RWPE2 (cell line): Measurements from ENCODE around the gene GBF1.

Source experiments
- ATAC-seq: fragments of 200-7000 bp; cut with Tn5 transposase; 3 replicates; pipeline ENCODE4 v1.9.1; 2021; ENCODE audit warnings: low read depth
- DNase-seq: peaks from one replicate; pipeline ENCODE4 v3.0.0-alpha.2; 2020; ENCODE audit warnings: low spot score
- H3K27ac ChIP-seq: fragments of 450-650 bp; 2 replicates; pipeline ENCODE4 v1.5.1; 2017; ENCODE audit warnings: mild to moderate bottlenecking; ENCODE audit not compliant: poor library complexity, severe bottlenecking
- H3K27me3 ChIP-seq: fragments of 250-450 bp; sonication (Bioruptor Pico); 2 replicates; pipeline ENCODE4 v1.5.1; 2021; ENCODE audit warnings: mild to moderate bottlenecking, moderate library complexity; ENCODE audit not compliant: insufficient read depth, poor library complexity, severe bottlenecking
- H3K36me3 ChIP-seq: fragments of 250-450 bp; sonication (Bioruptor Pico); 2 replicates; pipeline ENCODE4 v1.5.1; 2020; ENCODE audit warnings: low read depth, mild to moderate bottlenecking, moderate library complexity
- H3K4me1 ChIP-seq: fragments of 250-450 bp; sonication (Bioruptor Pico); 2 replicates; pipeline ENCODE4 v1.5.1; 2021; ENCODE audit warnings: mild to moderate bottlenecking, moderate library complexity; ENCODE audit not compliant: insufficient read depth, poor library complexity, severe bottlenecking
- H3K4me3 ChIP-seq: fragments of 250-450 bp; sonication (Bioruptor Pico); 2 replicates; pipeline ENCODE4 v1.5.1; 2021; ENCODE audit warnings: mild to moderate bottlenecking, moderate library complexity; ENCODE audit not compliant: severe bottlenecking
- H3K9me3 ChIP-seq: fragments of 250-450 bp; sonication (Bioruptor Pico); 2 replicates; pipeline ENCODE4 v1.5.1; 2021; ENCODE audit warnings: mild to moderate bottlenecking, moderate library complexity; ENCODE audit not compliant: severe bottlenecking
- TF ChIP-seq, protein P1 (sequence below): fragments of 450-650 bp; IDR thresholded peaks from one replicate; pipeline ENCODE4 v1.5.1; 2017; ENCODE audit warnings: mild to moderate bottlenecking, moderate library complexity; ENCODE audit not compliant: poor library complexity, severe bottlenecking

Gene GBF1

GRCh38 chr10:102311025-102311420, 65.7 kb downstream of the GBF1 start:
- ATAC-seq, result peak; percentile 37; the same call in 2 of the 3 replicates
- Histone ChIP-seq H3K4me3 (no peak overlapping the region), H3K27ac (peak overlapping the region; percentile 7), H3K36me3 (no peaks in the 10 kb centered on the region; the same call in 1 of the 2 replicates), H3K9me3 (no peaks in the 10 kb centered on the region), H3K4me1 (peaks cover 15% of the 10 kb centered on the region), H3K27me3 (no peaks in the 10 kb centered on the region)
- DNase-seq, result no peak
- TF ChIP-seq, protein P1, sequence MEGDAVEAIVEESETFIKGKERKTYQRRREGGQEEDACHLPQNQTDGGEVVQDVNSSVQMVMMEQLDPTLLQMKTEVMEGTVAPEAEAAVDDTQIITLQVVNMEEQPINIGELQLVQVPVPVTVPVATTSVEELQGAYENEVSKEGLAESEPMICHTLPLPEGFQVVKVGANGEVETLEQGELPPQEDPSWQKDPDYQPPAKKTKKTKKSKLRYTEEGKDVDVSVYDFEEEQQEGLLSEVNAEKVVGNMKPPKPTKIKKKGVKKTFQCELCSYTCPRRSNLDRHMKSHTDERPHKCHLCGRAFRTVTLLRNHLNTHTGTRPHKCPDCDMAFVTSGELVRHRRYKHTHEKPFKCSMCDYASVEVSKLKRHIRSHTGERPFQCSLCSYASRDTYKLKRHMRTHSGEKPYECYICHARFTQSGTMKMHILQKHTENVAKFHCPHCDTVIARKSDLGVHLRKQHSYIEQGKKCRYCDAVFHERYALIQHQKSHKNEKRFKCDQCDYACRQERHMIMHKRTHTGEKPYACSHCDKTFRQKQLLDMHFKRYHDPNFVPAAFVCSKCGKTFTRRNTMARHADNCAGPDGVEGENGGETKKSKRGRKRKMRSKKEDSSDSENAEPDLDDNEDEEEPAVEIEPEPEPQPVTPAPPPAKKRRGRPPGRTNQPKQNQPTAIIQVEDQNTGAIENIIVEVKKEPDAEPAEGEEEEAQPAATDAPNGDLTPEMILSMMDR, result no peak

DNA sequence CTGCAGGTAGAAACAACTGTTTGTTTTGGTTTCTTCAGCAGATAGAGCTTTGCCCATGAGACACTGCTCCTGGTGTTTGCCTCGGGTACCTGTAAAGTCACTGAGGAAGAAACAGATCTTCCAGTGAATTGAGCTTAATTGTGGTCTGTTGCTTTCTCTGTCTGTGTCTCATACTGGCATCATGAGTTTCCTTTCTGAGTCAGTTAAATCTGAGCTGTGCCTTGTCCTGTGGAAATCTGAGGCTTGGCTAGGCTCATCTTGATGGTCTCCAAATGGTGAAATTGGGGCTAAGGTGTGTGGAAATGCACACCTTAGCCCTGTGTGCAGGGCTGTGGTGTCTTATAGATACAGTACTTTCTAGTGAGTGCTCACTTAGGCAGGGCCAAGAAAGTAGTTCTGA, 67.4 kb downstream of the GBF1 start:
- H3K27ac ChIP-seq, result no peak overlapping the region
- no peaks in the 10 kb centered on the region; the same call in 1 of the 2 replicates for H3K36me3 ChIP-seq
- ATAC-seq, result peak; percentile 44
- no peaks in the 10 kb centered on the region for H3K27me3 ChIP-seq
- TF ChIP-seq, protein P1, result no peak
- no peaks in the 10 kb centered on the region for H3K9me3 ChIP-seq
- H3K4me3 ChIP-seq, result no peak overlapping the region
- H3K4me1 ChIP-seq, result peaks cover 15% of the 10 kb centered on the region
- no peak for DNase-seq

DNA sequence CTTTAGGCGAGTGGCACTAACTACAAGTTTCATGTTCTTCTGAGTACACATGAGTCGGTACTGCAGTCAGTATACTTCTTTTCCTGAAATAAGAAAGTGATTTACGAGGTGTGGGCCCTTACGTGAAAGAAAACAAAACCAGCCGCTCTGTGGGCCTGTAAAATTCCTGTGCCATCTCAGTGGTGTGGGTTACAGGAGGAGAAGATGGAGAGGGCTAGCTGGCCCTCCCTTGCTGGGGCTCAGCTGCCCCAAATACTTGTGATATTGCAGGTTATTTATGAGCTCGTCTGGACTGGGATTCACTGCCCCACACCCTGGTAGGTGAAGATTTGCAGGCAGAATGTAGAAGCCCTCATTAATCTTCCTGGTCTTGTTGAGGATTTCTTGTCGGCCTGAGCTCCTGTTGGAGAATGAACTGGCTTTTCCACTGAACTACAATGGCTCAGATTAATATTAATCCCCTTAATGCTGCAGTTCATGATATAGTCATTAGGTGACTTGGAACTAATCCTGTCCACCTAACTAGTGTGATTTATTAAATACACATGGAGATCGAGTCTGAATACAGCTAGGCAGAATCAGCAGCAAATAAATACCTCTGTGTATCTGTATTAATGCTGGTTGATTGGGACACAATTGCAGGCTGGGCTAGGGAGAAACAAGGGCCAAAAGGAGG, 68.0 kb downstream of the GBF1 start:
- no peak for ATAC-seq
- TF ChIP-seq, protein P1, result no peak

DNA sequence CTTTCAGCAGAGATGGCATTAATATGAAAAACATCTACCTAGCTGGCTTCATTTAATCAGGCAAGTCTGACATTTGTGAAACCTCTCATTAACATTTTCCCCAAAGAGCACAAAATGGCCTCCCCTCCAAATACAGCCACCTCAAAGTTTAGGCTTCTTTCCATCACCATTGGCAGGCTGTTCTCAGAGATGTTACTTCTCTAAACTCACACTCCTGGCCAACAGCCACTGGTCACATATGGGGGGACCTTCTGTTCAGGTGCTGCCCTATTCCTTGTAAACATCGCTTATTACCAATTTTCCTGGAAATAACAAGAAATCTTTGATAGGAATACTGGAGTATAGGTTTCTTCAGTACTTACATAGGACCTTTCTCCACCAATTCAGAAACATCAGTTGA, 69.5 kb downstream of the GBF1 start:
- Histone ChIP-seq H3K27me3 (no peaks in the 10 kb centered on the region), H3K4me3 (no peak overlapping the region), H3K4me1 (peaks cover 12% of the 10 kb centered on the region), H3K27ac (no peak overlapping the region), H3K36me3 (no peaks in the 10 kb centered on the region; the same call in 1 of the 2 replicates), H3K9me3 (no peaks in the 10 kb centered on the region)
- DNase-seq (no peak), ATAC-seq (no peak)
- TF ChIP-seq, protein P1, result no peak

More for the DNA sequence above, 68.0 kb downstream of the GBF1 start:
- H3K27me3 ChIP-seq, result no peaks in the 10 kb centered on the region
- H3K36me3 ChIP-seq, result no peaks in the 10 kb centered on the region; the same call in 1 of the 2 replicates
- no peak for DNase-seq
- no peaks in the 10 kb centered on the region for H3K9me3 ChIP-seq
- peaks cover 15% of the 10 kb centered on the region for H3K4me1 ChIP-seq
- H3K4me3 ChIP-seq, result no peak overlapping the region
- no peak overlapping the region for H3K27ac ChIP-seq

GRCh38 chr10:102316421-102316820, 71.1 kb downstream of the GBF1 start:
- H3K9me3 ChIP-seq, result no peaks in the 10 kb centered on the region
- no peaks in the 10 kb centered on the region for H3K27me3 ChIP-seq
- H3K4me1 ChIP-seq, result no peaks in the 10 kb centered on the region
- ATAC-seq (no peak), DNase-seq (no peak)
- no peak overlapping the region for H3K4me3 ChIP-seq
- TF ChIP-seq, protein P1, result no peak
- H3K36me3 ChIP-seq, result no peaks in the 10 kb centered on the region; the same call in 1 of the 2 replicates
- no peak overlapping the region for H3K27ac ChIP-seq
